COLO668 (cell line): Measurements from ENCODE around the gene ACER2.
"Not testable (repeated sequence)": the region's sequence is repeated elsewhere in the genome, so short reads cannot be mapped to it uniquely, and the experiment has no call there.

Source experiments
- DNase-seq: peaks from one replicate; lab custom pipeline; 2025; ENCODE audit not compliant: unreplicated experiment; lab: John Stamatoyannopoulos, UW

ACER2 gene

GRCh38 chr9:19408316-19408692, 505 bp upstream of the ACER2 start:
- DNase-seq: peak; percentile 44

GRCh38 chr9:19409401-19410194, 789 bp downstream of the ACER2 start:
- peak; percentile 46 for DNase-seq

- no peak for DNase-seq
Measured at GRCh38 chr9:19410195-19410503, 1.3 kb downstream of the ACER2 start.

GRCh38 chr9:19410594-19410993, 1.8 kb downstream of the ACER2 start:
- DNase-seq: no peak

- DNase-seq: no peak
Measured at GRCh38 chr9:19411316-19411715, 2.5 kb downstream of the ACER2 start.

GRCh38 chr9:19413456-19413855, 4.6 kb downstream of the ACER2 start:
- not testable (repeated sequence) for DNase-seq

GRCh38 chr9:19416143-19416542, 7.3 kb downstream of the ACER2 start:
- no peak for DNase-seq

GRCh38 chr9:19420877-19421276, 12.1 kb downstream of the ACER2 start:
- no peak for DNase-seq

GRCh38 chr9:19423163-19423562, 14.4 kb downstream of the ACER2 start:
- no peak for DNase-seq

- no peak for DNase-seq
Measured at GRCh38 chr9:19424176-19424779, 15.5 kb downstream of the ACER2 start.

GRCh38 chr9:19429595-19429994, 20.8 kb downstream of the ACER2 start:
- DNase-seq: no peak

GRCh38 chr9:19430201-19430760, 21.5 kb downstream of the ACER2 start:
- DNase-seq: no peak

- no peak for DNase-seq
Measured at GRCh38 chr9:19431361-19432171, 22.8 kb downstream of the ACER2 start.

GRCh38 chr9:19432473-19432872, 23.7 kb downstream of the ACER2 start:
- DNase-seq: no peak

GRCh38 chr9:19433729-19434128, 24.9 kb downstream of the ACER2 start:
- not testable (repeated sequence) for DNase-seq

GRCh38 chr9:19440376-19440775, 31.6 kb downstream of the ACER2 start:
- DNase-seq: no peak

GRCh38 chr9:19440823-19441580, 32.2 kb downstream of the ACER2 start:
- DNase-seq: no peak

GRCh38 chr9:19441730-19442129, 32.9 kb downstream of the ACER2 start:
- DNase-seq: no peak

GRCh38 chr9:19442240-19442639, 33.4 kb downstream of the ACER2 start:
- no peak for DNase-seq

- DNase-seq: peak; percentile 13
Measured at GRCh38 chr9:19445452-19445851, 36.6 kb downstream of the ACER2 start.

GRCh38 chr9:19446361-19446861, 37.6 kb downstream of the ACER2 start:
- peak; percentile 55 for DNase-seq
